Gastroesophageal sphincter (tissue), 3 donors: Measurements from ENCODE around the gene LRCH3.

Experiments used
- EP300 ChIP-seq: sonication (generic); formaldehyde crosslinking; IDR thresholded peaks from one replicate; pipeline ENCODE4 v1.6.1; 2017; ENCODE audit warnings: antibody characterized with exemption, mild to moderate bottlenecking
- POLR2A ChIP-seq, 2 donors: fragments of 450-650 bp; IDR thresholded peaks; one replicate each; pipeline ENCODE4 v1.6.1; 2017; ENCODE audit warnings: antibody characterized with exemption in 2 of 2, mild to moderate bottlenecking in 2 of 2, moderate library complexity in 1 of 2
- POLR2AphosphoS5 ChIP-seq: sonication (generic); formaldehyde crosslinking; IDR thresholded peaks from one replicate; pipeline ENCODE4 v1.6.1; 2017; ENCODE audit warnings: antibody characterized with exemption
- TF ChIP-seq, protein P1 (sequence below), 4 experiments: fragments of 200-600 bp in 2 of 4; fragments of 450-650 bp in 2 of 4; sonication (generic) in 1 of 4; IDR thresholded peaks; one replicate each; pipeline ENCODE4 v1.5.1; 2017 to 2019; ENCODE audit warnings: antibody characterized with exemption in 4 of 4, mild to moderate bottlenecking in 2 of 4, moderate library complexity in 2 of 4

DNA sequence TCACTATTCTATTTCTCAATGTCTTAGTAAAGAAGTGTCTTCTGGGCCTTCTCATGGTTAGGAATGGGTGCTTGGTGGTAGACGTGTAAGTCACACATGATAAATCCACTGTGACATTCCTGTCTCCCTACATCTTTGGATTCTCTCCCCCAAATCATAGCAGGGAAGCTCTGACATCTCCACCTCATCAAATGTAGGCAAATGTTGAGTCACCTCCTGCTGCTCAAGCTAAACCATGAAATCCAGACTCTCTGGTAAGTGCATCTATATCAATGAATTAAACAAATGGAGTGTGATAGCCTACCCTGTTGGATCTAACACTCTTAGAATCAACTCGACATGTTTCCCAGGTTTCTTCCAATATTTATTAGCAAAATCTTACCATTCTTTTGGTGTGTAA is 116.1 kb downstream of the LRCH3 start:
- TF ChIP-seq, protein P1, sequence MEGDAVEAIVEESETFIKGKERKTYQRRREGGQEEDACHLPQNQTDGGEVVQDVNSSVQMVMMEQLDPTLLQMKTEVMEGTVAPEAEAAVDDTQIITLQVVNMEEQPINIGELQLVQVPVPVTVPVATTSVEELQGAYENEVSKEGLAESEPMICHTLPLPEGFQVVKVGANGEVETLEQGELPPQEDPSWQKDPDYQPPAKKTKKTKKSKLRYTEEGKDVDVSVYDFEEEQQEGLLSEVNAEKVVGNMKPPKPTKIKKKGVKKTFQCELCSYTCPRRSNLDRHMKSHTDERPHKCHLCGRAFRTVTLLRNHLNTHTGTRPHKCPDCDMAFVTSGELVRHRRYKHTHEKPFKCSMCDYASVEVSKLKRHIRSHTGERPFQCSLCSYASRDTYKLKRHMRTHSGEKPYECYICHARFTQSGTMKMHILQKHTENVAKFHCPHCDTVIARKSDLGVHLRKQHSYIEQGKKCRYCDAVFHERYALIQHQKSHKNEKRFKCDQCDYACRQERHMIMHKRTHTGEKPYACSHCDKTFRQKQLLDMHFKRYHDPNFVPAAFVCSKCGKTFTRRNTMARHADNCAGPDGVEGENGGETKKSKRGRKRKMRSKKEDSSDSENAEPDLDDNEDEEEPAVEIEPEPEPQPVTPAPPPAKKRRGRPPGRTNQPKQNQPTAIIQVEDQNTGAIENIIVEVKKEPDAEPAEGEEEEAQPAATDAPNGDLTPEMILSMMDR (IDR thresholded peaks at IDR 0.05) = no peak
- TF ChIP-seq POLR2A (IDR thresholded peaks at IDR 0.05) (no peak), EP300 (no peak), POLR2AphosphoS5 (no peak)
